Muscle of back (tissue), 13 donors: ENCODE results near the gene DDX31. TPM values are rescaled to one million over a fixed set of nuclear protein-coding genes. Genes with fewer than 3 reads are reported as not detected.
"Not testable (repeated sequence)": the region's sequence is repeated elsewhere in the genome, so short reads cannot be mapped to it uniquely, and the experiment has no call there.

ENCODE experiments used
- DNase-seq, 3 donors: peaks; one replicate each; pipeline versions ENCODE4 v3.0.0 to v3.0.0-alpha.2; 2013
- long read RNA-seq, 9 donors: transcript quantifications; one replicate each; lab custom pipeline, GENCODE V29; 2026
- polyA plus RNA-seq, 10 donors: library from polyadenylated mRNA; unstranded; fragments of 120-200 nt; gene quantifications; one replicate each; pipeline ENCODE4 v1.2.1, GENCODE V29; 2013; ENCODE audit not compliant: insufficient read length in 10 of 10

The DDX31 gene
- polyA plus RNA-seq: 10 to 100 TPM in 3 of 10 donors, 1 to 10 TPM in 7; 7.9 to 12.1 (median 8.5) TPM
- long read RNA-seq, donor 1, partial matches to known transcripts: 16 of 16 reads
- long read RNA-seq, donor 1, other reads (novel, unspliced or antisense): 0 of 16 reads
- long read RNA-seq, donor 2: 0 reads
- long read RNA-seq, donor 3: 0 reads
- long read RNA-seq, donor 4, full-length matches to known transcripts: 1 of 1 reads
- long read RNA-seq, donor 4, partial matches to known transcripts: 0 of 1 reads
- long read RNA-seq, donor 4, other reads (novel, unspliced or antisense): 0 of 1 reads
- long read RNA-seq, donor 5, partial matches to known transcripts: 11 of 12 reads
- long read RNA-seq, donor 5, other reads (novel, unspliced or antisense): 0 of 12 reads
- long read RNA-seq, donor 6, full-length matches to known transcripts: 1 of 1 reads
- long read RNA-seq, donor 6, partial matches to known transcripts: 0 of 1 reads
- long read RNA-seq, donor 6, other reads (novel, unspliced or antisense): 0 of 1 reads
- long read RNA-seq, donor 7, partial matches to known transcripts: 5 of 5 reads
- long read RNA-seq, donor 7, other reads (novel, unspliced or antisense): 0 of 5 reads
- long read RNA-seq, donor 8: 0 reads
- long read RNA-seq, donor 9: 0 reads

- DNase-seq: peak; percentile 82 to 96 (median 91)
These were observed at the start of gene DDX31 for GRCh38 chr9:132669698-132670456. DDX31 (minus strand) TSS chr9:132669983; CDS start chr9:132669934, 49 bp downstream.

DNA sequence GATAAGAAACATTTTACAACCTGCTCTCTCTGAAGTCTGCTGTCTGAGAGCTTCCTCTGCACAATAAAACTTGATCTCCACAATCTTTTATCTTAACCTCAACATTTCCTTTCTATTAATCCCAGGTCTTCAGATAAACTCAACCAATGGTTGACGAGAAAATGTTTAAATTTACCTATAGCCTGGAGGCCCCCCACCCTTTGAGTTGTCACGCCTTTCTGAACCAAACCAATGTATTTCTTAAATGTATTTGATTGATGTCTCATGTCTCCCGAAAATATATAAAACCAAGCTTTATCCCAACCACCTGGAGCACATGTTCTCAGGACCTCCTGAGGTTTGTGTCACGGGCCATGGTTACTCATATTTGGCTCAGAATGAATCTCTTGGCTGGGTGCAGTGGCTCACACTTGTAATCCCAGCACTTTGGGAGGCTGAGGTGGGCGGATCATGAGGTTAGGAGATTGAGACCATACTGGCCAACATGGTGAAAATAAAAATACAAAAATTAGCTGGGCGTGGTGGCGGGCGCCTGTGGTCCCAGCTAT, 48.7 kb upstream of the DDX31 start:
- not testable (repeated sequence) for DNase-seq

DNA sequence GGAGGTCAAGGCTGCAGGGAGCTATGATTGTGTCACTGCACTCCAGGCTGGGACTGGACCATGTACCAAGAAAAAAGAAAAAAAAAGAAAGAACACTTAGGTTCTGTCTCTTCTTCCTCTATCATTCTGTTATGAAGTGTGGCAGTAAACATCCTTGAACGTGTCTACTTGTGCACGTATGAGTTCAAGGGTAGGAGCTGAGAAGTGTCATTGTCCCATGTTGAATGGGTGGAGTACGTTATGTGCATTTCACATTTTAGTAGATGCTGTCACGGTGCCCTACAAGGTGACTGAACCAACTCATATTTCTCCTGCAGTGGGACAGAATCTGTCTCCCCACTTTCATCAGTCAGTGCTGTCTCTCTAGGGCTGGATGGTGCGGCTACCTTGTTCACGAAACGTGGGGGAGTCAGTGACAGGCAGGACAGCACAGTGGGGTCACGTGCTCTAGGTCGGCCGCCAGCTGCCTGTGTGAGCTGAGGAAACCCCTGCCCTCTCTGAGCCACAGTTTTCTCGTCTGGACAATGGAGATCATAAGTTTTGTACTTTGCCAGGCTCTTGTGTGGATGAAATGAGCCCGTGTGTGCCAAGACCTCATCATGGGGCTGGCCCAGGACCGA, 47.7 kb upstream of the DDX31 start:
- DNase-seq: no peak

DNA sequence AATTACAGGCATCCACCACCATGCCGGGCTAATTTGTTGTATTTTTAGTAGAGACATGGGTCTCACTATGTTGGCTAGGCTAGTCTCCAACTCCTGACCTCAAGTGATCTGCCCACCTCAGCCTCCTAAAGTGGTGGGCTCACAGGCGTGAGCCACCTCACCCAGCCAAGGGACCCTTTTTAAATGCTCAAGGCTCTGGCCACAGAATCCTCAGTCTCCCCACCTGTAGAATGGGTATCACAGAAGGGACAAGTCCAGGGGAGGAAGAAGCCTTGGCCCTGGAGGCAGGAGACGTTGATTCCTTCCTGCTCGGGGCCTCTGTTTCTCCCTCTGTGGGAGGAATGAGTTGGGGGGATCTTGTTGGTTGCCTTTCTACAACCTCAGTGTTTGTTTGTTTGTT, 46.2 kb upstream of the DDX31 start:
- no peak for DNase-seq

GRCh38 chr9:132712753-132713152, 43.0 kb upstream of the DDX31 start:
- no peak for DNase-seq

GRCh38 chr9:132711846-132712245, 42.1 kb upstream of the DDX31 start:
- DNase-seq: no peak

GRCh38 chr9:132711152-132711551, 41.4 kb upstream of the DDX31 start:
- not testable (repeated sequence) for DNase-seq

GRCh38 chr9:132710333-132710732, 40.5 kb upstream of the DDX31 start:
- no peak for DNase-seq

DNA sequence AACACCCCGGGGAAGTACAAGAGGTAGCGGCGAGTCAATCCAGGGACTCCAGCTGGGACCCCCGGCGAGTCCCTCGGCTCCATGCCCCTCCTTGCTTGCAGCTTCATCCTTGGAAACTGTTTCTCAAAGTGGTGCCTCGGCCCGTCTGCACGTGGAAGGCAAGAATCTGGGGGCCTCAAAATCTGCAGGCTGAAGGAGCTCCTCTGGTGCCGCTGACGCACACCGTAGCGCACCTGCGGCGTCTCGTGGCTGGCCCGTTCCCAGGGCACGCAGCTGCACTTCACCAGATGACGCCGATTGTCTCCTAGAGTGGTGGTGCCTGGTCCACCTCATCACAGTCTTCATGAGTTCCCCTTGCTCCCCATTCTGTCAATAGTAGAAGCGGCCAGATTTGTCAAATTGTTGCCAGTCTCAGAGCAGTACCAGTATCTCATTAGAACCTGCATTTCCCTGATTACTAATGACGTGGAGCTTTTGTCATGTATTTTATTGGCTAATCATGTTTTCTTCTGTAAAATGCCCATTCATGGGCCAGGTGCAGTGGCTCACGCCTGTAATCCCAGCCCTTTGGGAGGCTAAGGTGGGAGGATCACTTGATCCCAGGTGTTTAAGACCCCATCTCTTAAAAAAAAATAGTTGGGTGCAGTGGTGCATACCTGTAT, 39.1 kb upstream of the DDX31 start:
- no peak for DNase-seq

DNA sequence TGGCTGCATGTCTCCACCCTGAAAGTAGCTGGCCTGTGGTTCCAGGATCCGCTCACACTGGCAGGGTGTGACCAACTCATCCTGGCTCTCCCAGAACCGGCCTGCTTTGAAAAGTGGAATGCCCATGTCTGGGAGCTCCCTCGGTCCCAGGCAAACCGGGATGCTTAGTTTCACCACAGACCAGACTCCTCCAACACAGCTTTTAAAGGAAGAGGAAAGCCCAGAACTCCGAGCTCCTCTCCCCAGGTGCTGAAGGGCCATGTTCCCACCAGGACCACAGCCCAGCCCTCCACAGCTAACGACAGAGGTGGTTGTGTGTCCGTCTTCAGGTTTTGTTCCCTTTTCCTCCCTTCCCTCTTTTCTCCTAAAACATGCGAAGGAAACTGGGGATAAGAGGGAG, 38.5 kb upstream of the DDX31 start:
- no peak for DNase-seq

- DNase-seq: no peak
These were observed 33.6 kb upstream of the DDX31 start for GRCh38 chr9:132703336-132703735.

- no peak for DNase-seq
These were observed 32.5 kb upstream of the DDX31 start for GRCh38 chr9:132702254-132702653.

DNA sequence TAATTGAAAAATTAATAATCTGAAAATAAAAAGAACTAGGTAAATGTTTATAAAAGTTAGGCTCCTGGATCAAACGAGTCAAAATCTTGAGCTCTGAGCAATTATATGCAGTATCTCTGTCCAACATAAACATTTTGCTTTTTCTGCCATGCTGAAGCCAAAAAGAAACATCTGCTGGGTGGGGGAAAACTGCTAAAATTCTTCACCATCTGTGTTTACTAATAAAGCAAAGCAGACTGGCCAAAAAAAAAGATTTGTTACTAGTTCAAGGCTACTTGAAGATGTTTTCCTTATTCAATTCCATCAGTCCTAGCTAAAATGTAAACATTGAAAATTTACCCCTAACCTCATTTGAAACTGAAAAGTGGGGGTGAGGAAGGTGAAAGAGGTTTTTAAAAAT, 30.2 kb upstream of the DDX31 start:
- peak; percentile 43 to 76 (median 51) for DNase-seq

GRCh38 chr9:132698989-132699388, 29.2 kb upstream of the DDX31 start:
- DNase-seq: no peak

GRCh38 chr9:132697230-132697629, 27.4 kb upstream of the DDX31 start:
- DNase-seq: no peak

DNA sequence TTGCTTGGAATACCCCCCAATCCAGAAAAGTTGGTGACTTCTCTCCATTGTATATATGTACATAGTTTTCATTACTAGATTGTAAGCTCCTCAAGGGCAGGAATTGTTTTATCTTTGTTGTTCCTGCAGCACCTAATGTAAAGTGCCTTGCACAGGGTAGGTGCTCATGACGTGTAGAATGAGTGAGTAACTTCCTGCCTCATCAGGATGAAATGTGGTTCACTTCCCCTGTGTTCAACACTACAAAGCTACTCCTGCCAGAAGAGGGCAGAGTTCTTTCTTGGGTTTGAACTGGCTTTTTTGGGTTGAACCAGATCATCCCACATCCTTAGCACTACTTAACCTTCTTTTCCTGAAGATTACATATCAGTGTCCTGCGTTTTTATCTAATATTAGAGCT, 24.4 kb upstream of the DDX31 start:
- DNase-seq: no peak

GRCh38 chr9:132690696-132691095, 20.9 kb upstream of the DDX31 start:
- peak; percentile 47 to 86 (median 59) for DNase-seq

DNA sequence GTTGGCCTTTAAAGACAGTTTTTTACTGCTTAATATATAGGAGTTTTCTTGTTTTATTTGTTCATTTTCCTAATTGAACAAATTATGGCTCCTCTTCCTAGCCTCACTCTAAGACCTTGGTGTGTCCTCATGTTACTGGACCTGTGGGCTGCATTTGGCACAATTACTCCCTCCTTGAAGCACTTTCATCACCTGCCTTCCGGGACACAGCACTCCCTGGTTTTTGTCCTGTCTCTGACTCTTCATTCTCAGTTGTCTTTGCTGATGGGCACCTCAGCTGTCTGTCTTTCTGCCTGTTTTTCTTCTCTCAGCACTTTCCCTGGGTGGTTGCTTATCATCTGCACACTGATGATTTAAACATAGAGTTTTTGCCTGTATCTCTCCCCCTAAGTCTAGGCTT, 14.1 kb upstream of the DDX31 start:
- DNase-seq: no peak

- DNase-seq: no peak
These were observed 11.8 kb upstream of the DDX31 start for GRCh38 chr9:132681561-132681960.

DNA sequence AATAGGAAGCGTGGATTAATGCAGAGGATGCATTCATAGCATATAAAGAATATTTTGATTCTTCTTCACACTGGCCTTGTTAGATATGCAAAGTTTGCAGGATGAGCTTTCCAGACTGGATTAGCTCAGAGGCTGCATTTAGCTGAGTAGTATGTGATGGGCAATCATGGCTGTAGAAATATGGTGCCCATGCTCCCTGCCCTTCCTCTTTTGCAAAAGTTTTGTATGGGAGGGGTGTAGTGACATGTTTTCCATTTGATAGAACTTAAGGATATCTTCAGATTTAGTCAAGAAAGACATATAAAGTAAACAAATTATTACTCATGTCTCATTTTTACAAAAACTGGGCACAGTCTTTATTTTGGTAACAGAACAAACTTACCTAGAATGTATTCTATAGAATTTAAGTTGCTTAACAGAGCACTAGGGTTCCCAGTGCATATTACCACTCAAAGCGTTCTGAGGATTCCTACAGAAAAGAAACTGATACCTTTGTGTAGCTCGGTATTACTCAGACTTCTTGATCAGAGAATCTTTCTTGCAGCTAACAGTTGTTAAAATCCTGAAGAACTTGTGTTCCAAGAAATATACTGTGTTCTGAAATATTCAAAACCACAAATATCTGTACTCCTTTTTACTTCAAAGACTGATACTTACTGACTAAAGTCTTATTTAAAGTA, 10.3 kb upstream of the DDX31 start:
- DNase-seq: no peak

DNA sequence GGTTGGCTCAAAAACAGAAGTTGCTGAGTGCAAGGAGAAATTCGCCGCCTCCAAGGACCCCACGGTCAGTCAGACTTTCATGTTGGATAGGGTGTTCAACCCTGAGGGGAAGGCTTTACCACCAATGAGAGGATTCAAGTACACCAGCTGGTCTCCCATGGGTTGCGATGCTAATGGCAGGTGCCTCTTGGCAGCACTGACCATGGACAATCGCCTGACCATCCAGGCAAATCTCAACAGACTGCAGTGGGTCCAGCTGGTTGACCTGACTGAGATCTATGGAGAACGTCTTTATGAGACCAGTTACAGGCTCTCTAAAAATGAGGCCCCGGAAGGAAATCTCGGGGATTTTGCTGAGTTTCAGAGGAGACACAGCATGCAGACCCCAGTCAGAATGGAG, 8.2 kb upstream of the DDX31 start:
- DNase-seq: no peak
